Epithelial cell of proximal tubule (primary cell): ENCODE data around the gene PHLDA2. TPM values are rescaled to one million over a fixed set of nuclear protein-coding genes. Genes with fewer than 3 reads are reported as not detected.

Experiments
- DNase-seq: peaks from one replicate; pipeline ENCODE4 v3.0.0-alpha.2; 2011; ENCODE audit warnings: low read depth
- H3K4me3 ChIP-seq: 2 replicates; pipeline ENCODE4 v1.5.1; 2011; ENCODE audit warnings: low read depth, mild to moderate bottlenecking, low read length
- total RNA-seq: library from RNA; depleted of rRNA; stranded (reverse); fragments of >200 nt; gene quantifications from 2 replicates; pipeline ENCODE4 v1.2.3, GENCODE V29; 2015
- TF ChIP-seq, protein P1 (sequence below): conservative IDR thresholded peaks from 2 replicates; pipeline ENCODE4 v1.5.1; 2012; ENCODE audit warnings: low read depth, mild to moderate bottlenecking, low read length

PHLDA2 gene
- total RNA-seq, 1 donor from 2014 or later: 63.1 TPM

DNA sequence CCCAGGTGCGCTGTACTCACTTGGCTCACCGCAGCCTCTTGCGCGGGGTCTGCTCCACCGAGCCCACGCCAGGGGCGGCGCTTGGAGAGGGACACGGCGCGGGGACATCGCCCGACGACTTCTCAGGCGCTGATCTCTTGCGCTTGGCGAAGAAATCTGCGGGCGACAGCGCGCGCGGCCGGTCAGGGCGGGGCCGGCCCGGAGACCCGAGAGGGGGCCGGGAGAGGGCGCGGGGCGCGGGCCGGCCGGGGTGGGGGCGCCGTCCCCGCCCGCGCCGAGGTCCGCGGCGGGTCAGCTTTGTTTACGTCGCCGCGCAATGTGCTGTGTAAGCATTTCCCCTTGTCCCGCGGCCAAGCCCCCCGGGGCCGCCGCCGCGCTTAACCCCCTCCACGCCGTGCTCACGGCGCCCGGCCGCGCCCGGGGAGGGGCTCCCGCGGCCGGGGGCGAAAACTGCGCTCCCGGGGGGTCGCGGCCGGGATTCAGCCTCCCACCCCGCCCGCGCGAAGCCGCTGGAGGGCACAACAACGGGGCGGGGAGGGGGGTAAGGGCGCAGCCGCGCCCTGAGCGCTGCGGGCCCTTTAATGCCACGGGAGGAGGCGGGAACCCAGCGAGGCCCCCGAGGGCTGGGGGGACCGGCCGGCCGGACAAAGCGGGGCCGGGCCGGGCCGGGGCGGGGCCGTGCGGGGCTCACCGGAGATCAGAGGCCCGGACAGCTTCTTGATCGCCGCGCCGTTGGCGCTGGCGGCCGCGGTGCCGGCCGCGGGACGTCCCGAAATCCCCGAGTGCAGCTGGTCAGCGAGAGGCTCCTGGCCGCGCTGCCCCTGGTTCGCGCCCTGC lies 45.0 kb downstream of the PHLDA2 start:
- DNase-seq: no peak
- TF ChIP-seq, protein P1, sequence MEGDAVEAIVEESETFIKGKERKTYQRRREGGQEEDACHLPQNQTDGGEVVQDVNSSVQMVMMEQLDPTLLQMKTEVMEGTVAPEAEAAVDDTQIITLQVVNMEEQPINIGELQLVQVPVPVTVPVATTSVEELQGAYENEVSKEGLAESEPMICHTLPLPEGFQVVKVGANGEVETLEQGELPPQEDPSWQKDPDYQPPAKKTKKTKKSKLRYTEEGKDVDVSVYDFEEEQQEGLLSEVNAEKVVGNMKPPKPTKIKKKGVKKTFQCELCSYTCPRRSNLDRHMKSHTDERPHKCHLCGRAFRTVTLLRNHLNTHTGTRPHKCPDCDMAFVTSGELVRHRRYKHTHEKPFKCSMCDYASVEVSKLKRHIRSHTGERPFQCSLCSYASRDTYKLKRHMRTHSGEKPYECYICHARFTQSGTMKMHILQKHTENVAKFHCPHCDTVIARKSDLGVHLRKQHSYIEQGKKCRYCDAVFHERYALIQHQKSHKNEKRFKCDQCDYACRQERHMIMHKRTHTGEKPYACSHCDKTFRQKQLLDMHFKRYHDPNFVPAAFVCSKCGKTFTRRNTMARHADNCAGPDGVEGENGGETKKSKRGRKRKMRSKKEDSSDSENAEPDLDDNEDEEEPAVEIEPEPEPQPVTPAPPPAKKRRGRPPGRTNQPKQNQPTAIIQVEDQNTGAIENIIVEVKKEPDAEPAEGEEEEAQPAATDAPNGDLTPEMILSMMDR: no peak
- H3K4me3 ChIP-seq: peak overlapping the region; percentile 63

DNA sequence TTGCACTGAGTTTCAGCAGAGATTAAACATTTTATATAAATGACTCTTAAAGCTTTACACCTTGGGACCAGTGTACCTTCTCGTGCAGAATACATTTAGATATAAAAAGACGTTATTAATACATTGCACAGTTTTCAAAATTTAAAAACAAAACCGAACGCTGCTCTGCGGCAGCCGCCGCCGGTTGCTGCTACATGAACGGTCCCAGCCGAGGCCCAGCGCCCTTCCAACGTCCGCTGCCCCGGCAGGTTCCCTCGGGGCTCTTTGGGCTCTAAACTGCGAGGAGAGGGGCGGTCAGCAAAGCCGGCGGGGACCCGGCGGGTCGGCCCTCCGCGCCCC lies 45.6 kb downstream of the PHLDA2 start:
- DNase-seq: no peak
- TF ChIP-seq, protein P1: no peak
- peak overlapping the region; percentile 63 for H3K4me3 ChIP-seq

DNA sequence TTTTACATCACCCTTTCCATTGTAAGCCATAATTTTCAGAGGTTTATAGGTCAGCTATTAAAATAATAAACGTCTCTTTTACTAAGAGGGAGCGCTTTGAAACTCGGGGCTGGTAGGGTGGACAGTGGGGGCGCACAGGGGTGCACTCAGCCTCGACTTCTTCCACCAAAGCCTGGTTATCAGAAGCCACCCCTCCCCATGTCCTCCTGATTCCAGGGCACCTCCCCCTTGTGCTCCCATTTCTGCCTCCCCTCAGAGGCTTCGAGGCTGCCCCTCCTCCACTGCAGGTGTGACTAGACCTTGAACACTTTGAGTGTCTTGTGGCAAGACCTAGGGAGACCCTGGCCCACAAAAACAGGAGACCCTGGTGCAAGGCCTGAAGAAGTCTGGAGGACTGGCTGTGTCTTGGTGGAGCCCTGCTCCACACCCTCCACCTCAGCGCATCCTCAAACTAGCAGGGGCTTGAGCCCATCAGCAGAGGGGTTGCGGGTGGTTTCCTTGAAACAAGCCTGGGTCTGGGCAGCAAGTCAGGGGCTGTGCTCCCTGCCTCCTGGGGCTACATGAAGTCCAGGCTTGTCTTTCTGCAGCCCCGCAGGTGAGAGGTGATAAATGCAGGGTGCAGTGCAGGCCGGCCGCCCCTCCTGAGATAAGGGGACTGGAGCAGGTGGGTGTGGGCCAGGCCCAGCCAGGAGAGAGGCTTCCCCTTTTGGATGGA lies 46.7 kb downstream of the PHLDA2 start:
- TF ChIP-seq, protein P1: no peak
- no peak overlapping the region for H3K4me3 ChIP-seq
- no peak for DNase-seq

DNA sequence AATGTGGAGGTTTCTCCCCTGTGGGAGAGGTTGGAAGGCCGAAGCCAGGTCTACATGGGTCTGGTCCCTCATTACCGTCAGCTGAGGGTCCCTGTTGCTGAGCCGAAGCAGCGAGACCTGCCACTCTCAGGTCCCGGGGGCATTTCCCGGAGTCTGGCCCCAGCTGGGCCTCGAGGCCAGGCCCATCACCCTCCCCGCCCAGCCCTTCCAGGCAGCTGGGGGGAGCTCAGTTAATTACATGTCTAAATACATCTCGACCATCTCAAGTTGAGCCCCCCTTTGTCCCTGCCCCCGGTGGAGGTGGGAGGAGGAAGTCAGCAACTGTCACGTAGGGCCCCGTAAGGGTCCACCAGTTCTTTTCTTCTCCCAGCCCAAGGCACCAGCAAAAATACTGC lies 47.2 kb downstream of the PHLDA2 start:
- no peak for DNase-seq

DNA sequence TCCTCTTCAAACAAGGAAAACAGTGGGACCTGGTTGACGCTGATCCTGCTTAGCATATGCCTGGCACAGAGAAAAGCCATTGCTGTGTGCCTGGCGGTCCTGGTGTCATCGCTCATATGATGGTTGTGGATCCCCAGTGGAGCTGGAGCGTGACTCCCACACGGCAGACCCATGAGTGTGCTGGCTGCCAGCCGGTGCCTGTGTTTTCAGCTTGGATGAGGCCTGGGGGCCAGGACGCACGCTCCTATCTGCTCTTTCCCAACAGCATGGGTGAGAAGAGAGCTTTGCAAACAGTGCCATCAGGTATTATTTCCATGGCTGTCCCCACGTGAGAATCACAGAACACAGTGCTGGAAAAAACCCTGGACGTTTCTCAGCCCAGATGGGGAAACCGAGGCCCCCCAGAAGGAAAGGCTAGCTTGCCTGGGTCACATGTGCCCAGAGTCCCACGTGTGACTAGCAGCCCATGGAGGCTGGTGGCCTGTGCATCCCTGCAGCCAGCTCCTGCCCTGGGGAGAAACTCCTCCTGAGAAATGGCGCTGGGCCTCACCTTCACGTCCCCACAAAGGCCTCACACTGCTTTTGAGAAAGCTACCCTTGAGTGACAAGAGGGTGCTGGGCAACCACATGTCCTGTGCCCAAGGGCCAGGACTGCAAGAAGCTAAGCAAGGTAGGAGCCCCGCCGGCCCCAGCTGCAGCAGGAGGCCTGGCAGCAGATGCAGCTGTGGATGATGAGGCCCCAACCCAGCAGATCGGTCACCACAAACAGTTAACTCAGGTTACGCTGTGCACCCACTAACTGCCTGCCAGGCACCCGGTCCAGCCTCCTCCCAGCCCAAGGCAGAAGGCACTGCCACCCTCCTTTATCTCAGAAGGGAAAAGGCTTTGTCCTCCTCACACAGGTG lies 47.9 kb downstream of the PHLDA2 start:
- no peak for DNase-seq
- TF ChIP-seq, protein P1: no peak
- no peak overlapping the region for H3K4me3 ChIP-seq

More for the DNA sequence above, 47.2 kb downstream of the PHLDA2 start:
- TF ChIP-seq, protein P1: no peak
- H3K4me3 ChIP-seq: no peak overlapping the region

DNA sequence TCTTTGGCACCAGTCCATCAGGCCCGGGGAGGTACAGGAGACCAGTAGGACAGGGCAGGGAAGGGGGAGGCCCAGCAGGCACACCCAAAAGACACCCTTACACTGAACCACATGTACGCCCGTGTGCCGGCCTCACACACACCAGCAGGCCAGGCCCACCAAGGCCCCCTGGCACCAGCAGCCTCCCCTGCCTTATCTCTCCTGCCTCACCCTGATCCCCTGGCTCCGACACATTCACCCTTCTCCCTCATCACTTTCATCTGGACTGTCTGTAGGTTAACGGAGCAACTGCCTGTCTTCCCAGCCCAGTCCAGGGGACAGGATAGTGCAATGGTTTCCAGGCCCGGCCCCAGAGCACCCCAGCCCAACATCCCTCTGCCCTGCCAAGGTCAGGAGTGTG lies 48.6 kb downstream of the PHLDA2 start:
- TF ChIP-seq, protein P1: no peak
- no peak for DNase-seq
- H3K4me3 ChIP-seq: no peak overlapping the region
